HG02885 (cell line): ENCODE results near the gene DOC2B.
"Not testable (repeated sequence)": the region's sequence is repeated elsewhere in the genome, so short reads cannot be mapped to it uniquely, and the experiment has no call there.

Experiments
- ATAC-seq: cut with Tn5 transposase; IDR thresholded peaks from one replicate; pipeline ENCODE4 v1.9.1; 2021; ENCODE audit warnings: mild to moderate bottlenecking; ENCODE audit not compliant: unreplicated experiment, poor library complexity

The DOC2B gene

DNA sequence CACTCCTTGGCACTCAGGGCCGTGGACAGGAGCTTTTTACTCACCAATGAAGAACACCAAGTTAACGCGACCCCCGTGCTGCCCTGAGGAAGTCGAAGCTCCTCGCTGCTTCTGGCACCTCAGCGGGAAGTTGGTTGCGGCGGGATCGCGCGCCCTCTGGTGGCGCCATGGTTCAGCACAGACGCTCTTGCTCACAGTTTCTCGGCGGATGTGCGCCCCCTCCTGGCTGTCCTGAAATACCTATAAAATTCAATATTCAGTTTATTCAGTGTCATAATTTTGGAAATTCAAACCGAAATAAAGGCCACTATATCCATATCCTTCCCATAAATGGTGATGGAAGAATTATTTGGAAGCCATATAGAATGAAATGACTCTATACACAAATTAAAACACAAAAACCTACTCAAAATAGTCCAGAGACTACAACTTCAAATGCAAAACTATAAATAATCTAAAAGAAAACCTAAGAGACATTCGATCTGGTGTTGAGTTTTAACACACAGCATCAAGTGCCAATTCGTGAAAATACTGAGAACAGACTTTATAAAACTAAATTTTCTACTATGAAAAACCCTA is 63.0 kb downstream of the DOC2B start:
- not testable (repeated sequence) for ATAC-seq

DNA sequence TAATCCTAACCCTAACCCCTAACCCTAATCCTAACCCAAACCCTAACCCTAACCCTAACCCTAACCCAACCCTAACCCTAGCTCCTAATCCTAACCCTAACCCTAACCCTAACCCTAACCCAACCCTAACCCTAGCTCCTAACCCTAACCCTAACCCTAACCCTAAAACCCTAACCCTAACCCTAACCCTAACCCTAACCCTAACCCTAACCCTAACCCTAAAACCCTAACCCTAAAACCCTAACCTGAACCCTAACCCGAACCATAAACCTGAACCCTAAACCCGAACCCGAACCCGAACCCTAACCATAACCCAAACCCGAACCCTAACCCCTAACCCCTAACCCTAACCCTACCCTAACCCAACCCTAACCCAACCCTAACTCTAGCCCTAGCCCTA is 68.3 kb downstream of the DOC2B start:
- ATAC-seq, result not testable (repeated sequence)
